ENCODE data around the gene ARHGAP5. TPM values are rescaled to one million over a fixed set of nuclear protein-coding genes. Genes with fewer than 3 reads are reported as not detected.

The ARHGAP5 gene
- total RNA-seq, 1 donor from 2014 or later = 193 TPM

DNA sequence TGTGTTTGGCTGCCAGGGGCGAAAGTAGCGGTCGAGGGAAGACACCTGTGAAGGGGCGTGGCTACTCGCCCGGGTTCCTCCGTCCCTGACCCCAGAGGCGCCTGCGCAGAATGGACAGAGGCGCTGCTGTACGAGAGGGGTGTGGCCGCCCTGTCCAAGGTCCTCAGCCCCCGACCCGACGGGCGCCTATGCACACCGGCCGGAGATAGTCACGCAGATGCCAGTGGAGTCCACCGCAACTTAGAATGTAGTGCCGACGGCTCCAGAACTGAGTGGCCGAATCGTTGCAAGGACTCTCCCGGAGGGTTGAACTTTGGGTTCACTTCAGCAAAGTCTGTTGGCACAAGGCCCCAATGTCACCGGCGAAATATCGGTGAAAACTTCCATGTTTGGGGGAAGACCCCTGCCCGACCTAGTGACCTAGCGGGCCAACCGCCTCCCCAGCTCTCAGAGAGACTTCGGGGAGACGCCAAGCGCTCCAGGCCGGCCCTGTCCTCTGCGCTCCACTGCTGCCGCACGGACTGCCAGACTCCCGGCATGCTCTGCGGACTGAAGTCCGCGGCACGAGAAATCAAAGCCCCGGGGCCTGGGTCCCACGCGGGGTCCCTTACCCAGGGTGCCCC is 124.2 kb downstream of the ARHGAP5 start:
- DNase-seq (ENCODE audit: low spot score) (peak; percentile 86), ATAC-seq (peak; percentile 87)
- intact Hi-C loops (cut with DNase I) = no loop called here

DNA sequence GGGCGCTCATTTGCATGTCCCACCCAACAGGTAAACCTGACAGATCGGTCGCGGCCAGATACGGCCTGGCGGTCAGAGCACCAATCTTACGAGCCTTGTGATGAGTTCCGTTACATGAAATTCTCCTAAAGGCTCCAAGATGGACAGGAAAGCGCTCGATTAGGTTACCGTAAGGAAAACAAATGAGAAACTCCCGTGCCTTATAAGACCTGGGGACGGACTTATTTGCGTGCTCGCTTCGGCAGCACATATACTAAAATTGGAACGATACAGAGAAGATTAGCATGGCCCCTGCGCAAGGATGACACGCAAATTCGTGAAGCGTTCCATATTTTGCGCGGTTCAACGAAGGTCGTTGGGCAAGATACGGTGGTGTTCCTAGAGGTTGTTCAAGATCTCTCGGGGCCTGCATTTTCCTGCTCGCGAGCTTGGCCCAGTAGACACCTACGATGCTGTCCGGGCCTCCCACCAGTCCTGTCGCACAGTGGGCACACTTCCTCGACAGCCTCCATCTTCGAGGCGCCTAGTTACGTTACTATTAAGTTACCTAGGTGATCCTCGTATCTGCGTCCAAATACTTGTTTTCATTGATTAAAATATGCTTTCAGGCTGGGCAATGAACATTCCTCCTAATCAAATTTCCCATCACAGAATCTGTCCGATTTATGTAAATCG is 124.8 kb downstream of the ARHGAP5 start, which contains the start of gene RNU6-7:
Gene RNU6-7, plus strand, starts transcription at position 230 of the 675 bp plus-strand sequence.
- no peak for DNase-seq (ENCODE audit: low spot score)
- ATAC-seq = peak; percentile 45
- intact Hi-C loops (cut with DNase I) = no loop called here

DNA sequence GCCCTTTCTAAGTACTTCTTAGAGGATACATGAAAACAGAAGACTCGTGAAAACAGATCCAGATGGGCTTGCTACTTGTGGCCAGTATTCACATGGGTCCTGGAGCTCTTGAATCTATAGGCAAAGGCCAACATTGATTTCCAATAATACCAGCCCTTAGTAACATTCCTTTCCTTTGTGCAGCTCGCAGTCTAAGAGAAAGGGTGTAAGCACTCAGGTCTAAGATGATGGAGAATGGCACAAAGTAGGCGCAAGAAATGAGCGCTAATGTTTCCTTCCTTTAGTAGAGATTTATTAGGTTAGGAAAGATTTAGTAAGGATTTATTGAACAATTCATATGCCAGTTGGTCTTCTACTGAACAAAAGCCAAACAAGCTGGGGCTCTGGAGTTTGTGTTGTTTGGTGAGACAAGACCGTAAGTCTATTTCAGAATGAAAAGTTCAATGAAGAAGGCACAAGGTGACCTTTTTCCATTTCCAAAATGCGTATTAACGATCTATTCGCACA is 125.4 kb downstream of the ARHGAP5 start:
- peak; percentile 10 for ATAC-seq
- intact Hi-C loops (cut with DNase I) = no loop called here
- DNase-seq (ENCODE audit: low spot score) = no peak

DNA sequence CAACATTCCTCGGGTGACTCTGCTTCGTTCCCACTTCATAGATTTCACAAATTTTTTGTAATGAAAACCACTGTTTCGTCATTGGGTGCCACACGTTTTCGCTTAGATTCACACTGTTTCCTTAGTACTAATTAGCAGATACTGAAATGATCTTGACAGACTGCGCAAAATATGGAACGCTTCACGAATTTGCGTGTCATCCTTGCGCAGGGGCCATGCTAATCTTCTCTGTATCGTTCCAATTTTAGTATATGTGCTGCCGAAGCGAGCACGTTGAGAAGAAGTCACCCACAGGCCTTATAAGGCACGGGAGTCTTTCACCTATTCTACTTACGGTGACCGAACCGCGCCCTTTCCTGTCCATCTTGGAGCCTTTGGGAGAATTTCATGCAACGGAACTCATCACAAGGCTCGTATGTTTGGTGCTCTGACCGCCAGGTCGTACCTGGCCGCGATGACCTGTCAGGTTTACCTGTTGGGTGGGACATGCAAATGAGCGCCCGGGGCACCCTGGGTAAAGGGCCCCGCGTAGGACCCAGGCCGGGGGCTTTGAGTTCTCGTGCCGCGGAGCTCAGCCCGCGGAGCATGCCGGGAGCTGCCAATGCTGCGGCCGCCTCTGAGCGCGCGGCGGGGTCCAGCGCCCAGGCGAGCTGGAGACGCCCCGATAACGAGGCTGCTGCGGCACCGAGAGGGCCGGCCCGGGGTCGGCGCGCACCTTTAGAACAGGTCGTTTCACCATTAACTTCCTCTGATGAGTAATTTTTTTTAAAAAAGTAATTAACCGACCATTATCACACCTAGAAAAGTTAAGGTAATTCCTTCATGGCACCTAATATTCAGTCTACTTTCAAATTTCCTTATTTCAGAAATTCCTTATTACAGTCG is 126.1 kb downstream of the ARHGAP5 start, which contains the start of gene RNU6-8:
Gene RNU6-8, minus strand, starts transcription at position 272 of the 885 bp plus-strand sequence.
- ATAC-seq = peak; percentile 96
- intact Hi-C loops (cut with DNase I) = no loop called here

DNA sequence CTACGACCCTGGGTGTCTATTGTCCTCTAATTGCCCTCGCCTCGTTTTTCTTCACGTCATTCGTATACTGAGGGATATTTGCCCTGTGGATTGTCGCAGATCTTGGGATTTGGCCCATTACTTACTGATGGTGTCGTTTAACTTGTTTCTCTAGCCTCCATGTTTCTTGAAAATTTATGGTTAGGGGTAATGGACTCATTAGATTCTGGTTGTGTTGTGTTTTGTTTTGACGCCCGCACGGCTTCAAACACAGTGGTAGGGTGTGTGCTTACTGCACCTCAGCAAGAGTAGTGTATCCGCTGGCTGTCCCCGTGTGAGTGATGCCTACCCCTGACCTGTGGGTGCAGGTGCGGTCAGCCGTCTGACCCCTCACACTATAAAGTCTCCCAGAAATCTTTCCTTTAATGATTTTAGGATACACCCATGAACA is 126.8 kb downstream of the ARHGAP5 start:
- intact Hi-C loops (cut with DNase I) = no loop called here
- DNase-seq (ENCODE audit: low spot score) = no peak
- no peak for ATAC-seq

More for the DNA sequence above, 126.1 kb downstream of the ARHGAP5 start, which contains the start of gene RNU6-8:
- peak; percentile 89 for DNase-seq (ENCODE audit: low spot score)

DNA sequence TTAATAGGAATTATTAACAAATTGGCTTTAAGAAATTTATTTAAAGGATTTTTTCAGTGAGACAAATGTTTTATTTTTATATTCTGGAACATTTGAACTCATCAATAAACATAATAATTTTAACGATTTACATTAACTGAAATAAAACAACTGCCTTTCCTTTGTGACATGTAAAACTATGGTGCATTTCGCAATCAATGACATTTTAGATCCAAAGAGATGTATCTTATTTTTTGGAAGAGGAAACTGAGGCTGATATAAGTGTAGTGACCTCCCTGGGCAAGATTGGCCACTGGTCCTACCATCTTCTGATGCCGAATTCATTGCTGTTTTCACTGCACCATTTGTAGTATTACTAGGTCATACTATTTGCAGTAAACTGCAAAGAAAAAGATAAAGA is 128.4 kb downstream of the ARHGAP5 start:
- no peak for ATAC-seq
- no peak for DNase-seq (ENCODE audit: low spot score)
- intact Hi-C loops (cut with DNase I) = no loop called here

DNA sequence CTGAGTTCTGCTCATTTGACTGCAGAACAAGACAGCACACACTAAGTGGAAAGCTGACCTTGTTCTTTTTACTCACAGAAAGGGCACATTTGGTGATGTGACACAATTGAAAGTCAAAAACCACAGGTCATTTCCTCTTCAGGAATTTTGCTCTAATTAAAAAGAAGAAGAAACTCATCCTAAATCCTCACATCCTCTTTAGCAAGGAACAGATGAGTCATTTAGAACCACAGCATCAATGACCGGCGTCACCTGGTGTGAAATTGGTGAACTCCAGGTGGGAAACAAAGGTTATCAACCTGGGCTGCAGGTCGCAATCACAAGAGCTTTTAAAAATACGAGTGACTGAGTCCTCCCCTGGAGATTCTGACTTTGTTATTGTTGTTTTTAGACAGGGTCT is 128.9 kb downstream of the ARHGAP5 start:
- ATAC-seq (no peak), DNase-seq (ENCODE audit: low spot score) (no peak)
- intact Hi-C loops (cut with DNase I) = no loop called here

DNA sequence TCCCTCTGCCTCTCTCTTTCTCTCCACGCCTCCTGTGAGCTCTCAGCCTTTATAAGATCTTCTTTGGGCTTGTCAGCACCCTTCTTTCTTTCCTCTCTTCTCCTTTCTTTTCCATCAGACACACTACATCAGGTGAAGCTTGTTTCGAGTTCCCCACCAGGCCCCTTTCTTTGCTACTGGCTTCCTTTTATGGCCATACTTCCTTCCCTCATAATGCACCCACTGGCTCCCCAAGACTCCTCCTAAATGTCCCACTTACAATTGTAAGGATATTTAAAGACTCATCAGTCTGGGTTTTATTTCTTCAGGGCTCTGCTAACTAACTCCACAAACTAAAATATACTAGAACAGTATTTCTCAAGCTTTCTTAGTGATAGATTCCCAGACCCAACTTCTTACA is 129.4 kb downstream of the ARHGAP5 start:
- intact Hi-C loops (cut with DNase I) = no loop called here
- ATAC-seq = no peak

DNA sequence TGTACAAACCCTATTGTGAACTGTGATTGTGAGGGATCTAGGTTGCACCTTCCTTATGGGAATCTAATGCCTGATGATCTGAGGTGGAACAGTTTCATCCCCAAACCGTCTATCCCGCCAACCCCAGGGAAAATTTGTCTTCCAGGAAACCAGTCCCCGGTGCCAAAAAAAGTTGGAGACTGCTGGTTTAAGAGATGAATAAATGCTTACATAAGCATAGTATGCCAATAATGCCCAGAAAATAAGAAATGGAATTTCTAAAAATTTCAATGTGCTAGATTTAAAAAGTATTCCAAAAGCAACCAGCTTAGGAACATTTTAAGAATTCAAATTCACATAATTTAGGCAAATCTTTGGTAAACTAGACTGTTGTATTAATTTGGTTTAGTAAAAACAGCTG is 131.4 kb downstream of the ARHGAP5 start:
- intact Hi-C loops (cut with DNase I) = no loop called here

More for the DNA sequence above, 129.4 kb downstream of the ARHGAP5 start:
- DNase-seq (ENCODE audit: low spot score) = no peak

More for the DNA sequence above, 131.4 kb downstream of the ARHGAP5 start:
- ATAC-seq (no peak), DNase-seq (ENCODE audit: low spot score) (no peak)

Other genes starting within 250 kb of the ARHGAP5 start
- not detected for gene RNU6-7, start 124.7 kb downstream of the ARHGAP5 start, total RNA-seq
- gene RNU6-8, start 126.0 kb downstream of the ARHGAP5 start, total RNA-seq = not detected